PFSK-1 (cell line): Measurements from ENCODE around the gene MLF1. TPM values are rescaled to one million over a fixed set of nuclear protein-coding genes. Genes with fewer than 3 reads are reported as not detected.

ENCODE experiments used
- FOXP2 ChIP-seq: optimal IDR thresholded peaks from 2 replicates; pipeline ENCODE3; 2011; ENCODE audit warnings: borderline replicate concordance, control low read depth, inconsistent platforms; ENCODE audit not compliant: insufficient read depth; ENCODE audit errors: extremely low read length, extremely low read depth
- POLR2AphosphoS5 ChIP-seq: IDR thresholded peaks from 2 replicates; pipeline ENCODE4 v1.6.1; 2012; ENCODE audit warnings: low read depth, mild to moderate bottlenecking, control low read depth, low read length, moderate library complexity
- REST ChIP-seq, 2 experiments: IDR thresholded peaks; 2 replicates each; pipeline versions ENCODE4 v1.6.1 to v1.8.0; 2011 to 2012; ENCODE audit warnings: low read depth in 2 of 2, low read length in 2 of 2, control low read depth in 1 of 2, inconsistent platforms in 1 of 2, mild to moderate bottlenecking in 1 of 2, moderate library complexity in 1 of 2; ENCODE audit not compliant: insufficient read depth in 1 of 2
- SIN3A ChIP-seq: IDR thresholded peaks from 2 replicates; pipeline ENCODE4 v1.6.1; 2012; ENCODE audit warnings: mild to moderate bottlenecking, low read length, moderate library complexity, borderline replicate concordance; ENCODE audit not compliant: insufficient read depth
- TAF1 ChIP-seq: IDR thresholded peaks from 2 replicates; pipeline ENCODE4 v1.6.1; 2012; ENCODE audit warnings: low read length, control low read depth, borderline replicate concordance; ENCODE audit not compliant: insufficient read depth
- polyA plus RNA-seq: library from polyadenylated mRNA; unstranded; fragments of >200 nt; gene quantifications from one replicate; pipeline ENCODE4 v1.2.1, GENCODE V29; 2012; ENCODE audit warnings: low read depth, missing spikeins; ENCODE audit not compliant: insufficient read length

Gene MLF1
- 3.7 TPM for polyA plus RNA-seq

GRCh38 chr3:158570999-158571702, at the start of gene MLF1:
MLF1 (plus strand) TSS chr3:158571194; CDS start chr3:158571301, 107 bp downstream.
- TF ChIP-seq REST (IDR thresholded peaks at IDR 0.05; ENCODE audit: insufficient read depth in 1 of 2, low read depth in 2 of 2, low read length in 2 of 2) (no peak), POLR2AphosphoS5 (no peak), TAF1 (no peak), SIN3A (no peak), FOXP2 (peak; percentile 94)

GRCh38 chr3:158522221-158523136, 48.5 kb upstream of the MLF1 start:
- TF ChIP-seq TAF1 (no peak), POLR2AphosphoS5 (no peak), REST (IDR thresholded peaks at IDR 0.05; ENCODE audit: insufficient read depth in 1 of 2, low read depth in 2 of 2, low read length in 2 of 2) (no peak), FOXP2 (no peak), SIN3A (no peak)

DNA sequence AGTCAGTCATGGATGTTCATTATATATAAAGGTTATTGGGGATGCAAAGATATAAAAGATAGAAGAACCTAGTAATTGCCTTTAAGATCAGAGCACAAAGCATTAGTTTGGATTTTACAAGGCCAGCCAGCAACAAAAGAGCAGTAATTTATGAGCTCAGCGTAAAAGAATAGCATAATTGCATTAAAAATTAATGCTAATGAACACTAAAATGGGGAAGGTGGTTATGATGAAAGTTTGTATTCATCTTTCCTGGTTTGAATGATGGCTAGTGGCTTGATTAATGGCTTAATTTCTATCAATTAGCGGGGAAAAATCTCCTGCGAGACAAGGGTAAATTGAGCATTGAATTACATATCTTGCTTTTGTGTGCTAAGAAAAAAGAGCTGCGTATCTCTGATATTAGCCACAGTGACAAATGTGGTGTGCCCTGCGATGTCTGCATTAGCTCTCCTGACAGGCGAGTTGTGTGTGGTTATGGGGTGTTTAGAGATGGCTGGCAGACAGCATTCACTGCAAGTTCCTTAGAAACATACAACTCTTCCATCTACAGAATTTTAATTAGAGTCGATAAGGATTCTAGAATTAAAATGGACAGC, 42.8 kb upstream of the MLF1 start:
- no peak for TF ChIP-seq SIN3A
- no peak for TF ChIP-seq REST (IDR thresholded peaks at IDR 0.05; ENCODE audit: insufficient read depth in 1 of 2, low read depth in 2 of 2, low read length in 2 of 2)
- TF ChIP-seq TAF1, result no peak
- TF ChIP-seq FOXP2, result no peak
- no peak for TF ChIP-seq POLR2AphosphoS5

- TF ChIP-seq REST (IDR thresholded peaks at IDR 0.05; ENCODE audit: insufficient read depth in 1 of 2, low read depth in 2 of 2, low read length in 2 of 2) (no peak), FOXP2 (no peak), POLR2AphosphoS5 (no peak), TAF1 (no peak), SIN3A (no peak)
These were observed 39.7 kb upstream of the MLF1 start for GRCh38 chr3:158531334-158531733.
